Measurements from ENCODE around the gene PIK3CD.

Gene PIK3CD

GRCh38 chr1:9751971-9752370 lies 100.4 kb downstream of the PIK3CD start:
- peaks cover 4% of the 10 kb centered on the region for H3F3A ChIP-seq (ENCODE audit: control insufficient read depth, insufficient read depth)
- H3K36me3 ChIP-seq (ENCODE audit: control insufficient read depth, low read length): peaks cover 84% of the 10 kb centered on the region
- H3K27me3 ChIP-seq (ENCODE audit: control insufficient read depth, low read length): no peaks in the 10 kb centered on the region
- H3K79me2 ChIP-seq (ENCODE audit: control insufficient read depth, low read length): peaks cover 43% of the 10 kb centered on the region
- no peaks in the 10 kb centered on the region for H3K9me2 ChIP-seq (replicated peaks; ENCODE audit: control insufficient read depth, low read length)
- H3K27ac ChIP-seq (ENCODE audit: low read depth, low read length): no peak overlapping the region
- no peaks in the 10 kb centered on the region for H4K20me1 ChIP-seq (ENCODE audit: control insufficient read depth, insufficient read depth, low read depth, low read length)
- no peak overlapping the region for H3K4me3 ChIP-seq (ENCODE audit: low read length)
- TF ChIP-seq EZH2phosphoT487 (IDR thresholded peaks at IDR 0.05; ENCODE audit: borderline replicate concordance, low read length): no peak
- no peaks in the 10 kb centered on the region for H3K9me3 ChIP-seq (ENCODE audit: control insufficient read depth, insufficient read depth, low read length)
- no peaks in the 10 kb centered on the region for H3K4me1 ChIP-seq (ENCODE audit: control insufficient read depth, low read length)
- no peak overlapping the region for H3K4me2 ChIP-seq (ENCODE audit: low read length)

GRCh38 chr1:9753121-9753531 lies 101.6 kb downstream of the PIK3CD start:
- H3K36me3 ChIP-seq (ENCODE audit: control insufficient read depth, low read length): peaks cover 79% of the 10 kb centered on the region

GRCh38 chr1:9755441-9755995 lies 104.0 kb downstream of the PIK3CD start:
- Histone ChIP-seq H3K36me3 (ENCODE audit: control insufficient read depth, low read length) (peaks cover 66% of the 10 kb centered on the region), H3K9me2 (replicated peaks; ENCODE audit: control insufficient read depth, low read length) (no peaks in the 10 kb centered on the region), H3K4me3 (ENCODE audit: low read length) (no peak overlapping the region), H3K4me2 (ENCODE audit: low read length) (no peak overlapping the region), H3K27me3 (ENCODE audit: control insufficient read depth, low read length) (no peaks in the 10 kb centered on the region), H3K9me3 (ENCODE audit: control insufficient read depth, insufficient read depth, low read length) (no peaks in the 10 kb centered on the region), H3K4me1 (ENCODE audit: control insufficient read depth, low read length) (peaks cover 7% of the 10 kb centered on the region; the same call in 1 of the 2 replicates), H3K79me2 (ENCODE audit: control insufficient read depth, low read length) (peaks cover 72% of the 10 kb centered on the region), H3F3A (ENCODE audit: control insufficient read depth, insufficient read depth) (peaks cover 4% of the 10 kb centered on the region), H4K20me1 (ENCODE audit: control insufficient read depth, insufficient read depth, low read depth, low read length) (peaks cover 4% of the 10 kb centered on the region; the same call in 1 of the 2 replicates), H3K27ac (ENCODE audit: low read depth, low read length) (no peak overlapping the region)
- TF ChIP-seq EZH2phosphoT487 (IDR thresholded peaks at IDR 0.05; ENCODE audit: borderline replicate concordance, low read length): no peak
- no peak for TF ChIP-seq CTCF (IDR thresholded peaks at IDR 0.05; ENCODE audit: low read depth, low read length, poor library complexity, severe bottlenecking)

More at GRCh38 chr1:9753121-9753531, 101.6 kb downstream of the PIK3CD start:
- Histone ChIP-seq H3K4me3 (ENCODE audit: low read length) (no peak overlapping the region), H4K20me1 (ENCODE audit: control insufficient read depth, insufficient read depth, low read depth, low read length) (no peaks in the 10 kb centered on the region), H3F3A (ENCODE audit: control insufficient read depth, insufficient read depth) (peaks cover 4% of the 10 kb centered on the region), H3K27ac (ENCODE audit: low read depth, low read length) (no peak overlapping the region), H3K4me2 (ENCODE audit: low read length) (no peak overlapping the region), H3K79me2 (ENCODE audit: control insufficient read depth, low read length) (peaks cover 54% of the 10 kb centered on the region), H3K27me3 (ENCODE audit: control insufficient read depth, low read length) (no peaks in the 10 kb centered on the region), H3K9me2 (replicated peaks; ENCODE audit: control insufficient read depth, low read length) (no peaks in the 10 kb centered on the region), H3K4me1 (ENCODE audit: control insufficient read depth, low read length) (no peaks in the 10 kb centered on the region), H3K9me3 (ENCODE audit: control insufficient read depth, insufficient read depth, low read length) (no peaks in the 10 kb centered on the region)
- no peak for TF ChIP-seq EZH2phosphoT487 (IDR thresholded peaks at IDR 0.05; ENCODE audit: borderline replicate concordance, low read length)

- H3K79me2 ChIP-seq (ENCODE audit: control insufficient read depth, low read length): peaks cover 98% of the 10 kb centered on the region
Measured at GRCh38 chr1:9758559-9759121, 107.1 kb downstream of the PIK3CD start.

More at GRCh38 chr1:9758559-9759121, 107.1 kb downstream of the PIK3CD start:
- Histone ChIP-seq H3K4me2 (ENCODE audit: low read length) (no peak overlapping the region), H3K4me3 (ENCODE audit: low read length) (no peak overlapping the region), H3K36me3 (ENCODE audit: control insufficient read depth, low read length) (peaks cover 62% of the 10 kb centered on the region), H3F3A (ENCODE audit: control insufficient read depth, insufficient read depth) (no peaks in the 10 kb centered on the region; the same call in 1 of the 2 replicates), H3K4me1 (ENCODE audit: control insufficient read depth, low read length) (peaks cover 19% of the 10 kb centered on the region), H3K9me2 (replicated peaks; ENCODE audit: control insufficient read depth, low read length) (no peaks in the 10 kb centered on the region), H3K9me3 (ENCODE audit: control insufficient read depth, insufficient read depth, low read length) (no peaks in the 10 kb centered on the region), H3K27me3 (ENCODE audit: control insufficient read depth, low read length) (no peaks in the 10 kb centered on the region), H3K27ac (ENCODE audit: low read depth, low read length) (no peak overlapping the region), H4K20me1 (ENCODE audit: control insufficient read depth, insufficient read depth, low read depth, low read length) (peaks cover 4% of the 10 kb centered on the region)
- TF ChIP-seq EZH2phosphoT487 (IDR thresholded peaks at IDR 0.05; ENCODE audit: borderline replicate concordance, low read length): no peak
- no peak for TF ChIP-seq CTCF (IDR thresholded peaks at IDR 0.05; ENCODE audit: low read depth, low read length, poor library complexity, severe bottlenecking)
